ENCODE results near the gene FAM72A.
"Not testable (repeated sequence)": the region's sequence is repeated elsewhere in the genome, so short reads cannot be mapped to it uniquely, and the experiment has no call there.

The FAM72A gene

DNA sequence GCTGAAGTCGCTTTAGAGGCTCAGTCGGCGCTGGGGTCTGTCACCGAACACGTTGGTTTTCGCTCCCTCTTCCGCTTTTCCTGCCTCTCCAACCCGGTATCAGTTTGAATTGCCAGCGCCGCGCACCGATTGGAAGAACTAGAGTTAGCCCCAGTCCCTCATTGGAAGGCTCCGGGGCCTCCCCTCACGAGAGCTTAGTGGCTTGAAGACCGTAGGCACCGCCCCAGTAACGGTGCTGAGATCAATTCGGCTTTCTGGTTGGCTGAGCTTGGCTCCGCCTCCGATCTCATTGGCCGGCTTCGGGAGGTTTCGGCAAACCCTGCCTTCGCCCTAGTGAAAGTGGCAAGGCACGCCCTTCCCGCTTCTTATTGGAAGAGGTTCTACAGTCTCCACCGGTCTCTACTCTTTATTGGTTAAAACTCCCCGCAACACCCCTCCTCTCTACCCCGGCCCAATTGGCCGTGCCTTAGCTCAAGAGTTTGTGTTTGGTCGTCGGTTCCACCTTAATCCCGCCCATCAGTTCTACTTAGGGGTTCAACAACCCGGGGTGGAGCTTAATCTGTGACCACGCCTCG, at the start of gene FAM72A:
FAM72A (minus strand) TSS at position 51 of the 575 bp plus-strand sequence. CDS start 814 bp downstream, outside the sequence.
- not testable (repeated sequence) for FAIRE-seq
- peak; percentile 16 for DNase-seq (ENCODE audit: insufficient read length, low spot score)

DNA sequence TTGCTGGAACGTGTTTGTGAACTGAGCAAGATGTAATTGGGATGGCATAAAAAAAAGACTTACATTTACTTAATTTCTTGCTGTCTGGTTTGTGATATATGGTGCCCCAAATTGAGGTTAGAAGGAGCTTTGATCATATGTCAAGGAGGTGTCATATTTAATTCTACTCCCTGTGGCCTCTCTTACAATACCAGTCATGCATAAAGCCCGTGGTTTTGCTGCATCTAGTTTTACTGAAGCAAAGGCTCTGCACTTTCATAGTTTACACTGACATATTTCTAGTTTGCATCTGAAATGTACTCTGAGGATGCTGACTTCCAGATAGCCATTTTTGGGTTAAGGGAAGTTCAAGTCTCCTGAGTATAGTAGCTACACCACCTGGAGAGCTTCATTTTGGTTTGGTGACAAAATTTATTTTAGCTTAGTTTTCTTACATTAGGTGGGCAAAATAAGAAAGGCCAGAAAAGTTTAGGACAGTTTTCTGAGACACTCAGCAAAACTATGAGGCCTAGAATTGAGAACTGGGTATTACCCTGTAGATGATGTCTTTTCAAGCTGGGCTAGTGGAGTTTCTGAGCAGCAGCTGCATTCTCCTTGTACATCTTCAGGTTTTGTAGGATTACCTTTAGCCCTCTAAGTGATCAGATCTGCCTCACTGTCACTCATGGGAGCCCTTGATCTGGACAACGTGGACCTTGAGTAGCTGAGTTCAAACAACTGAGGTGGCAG, 48.5 kb upstream of the FAM72A start:
- not testable (repeated sequence) for DNase-seq (ENCODE audit: insufficient read length, low spot score); FAIRE-seq

DNA sequence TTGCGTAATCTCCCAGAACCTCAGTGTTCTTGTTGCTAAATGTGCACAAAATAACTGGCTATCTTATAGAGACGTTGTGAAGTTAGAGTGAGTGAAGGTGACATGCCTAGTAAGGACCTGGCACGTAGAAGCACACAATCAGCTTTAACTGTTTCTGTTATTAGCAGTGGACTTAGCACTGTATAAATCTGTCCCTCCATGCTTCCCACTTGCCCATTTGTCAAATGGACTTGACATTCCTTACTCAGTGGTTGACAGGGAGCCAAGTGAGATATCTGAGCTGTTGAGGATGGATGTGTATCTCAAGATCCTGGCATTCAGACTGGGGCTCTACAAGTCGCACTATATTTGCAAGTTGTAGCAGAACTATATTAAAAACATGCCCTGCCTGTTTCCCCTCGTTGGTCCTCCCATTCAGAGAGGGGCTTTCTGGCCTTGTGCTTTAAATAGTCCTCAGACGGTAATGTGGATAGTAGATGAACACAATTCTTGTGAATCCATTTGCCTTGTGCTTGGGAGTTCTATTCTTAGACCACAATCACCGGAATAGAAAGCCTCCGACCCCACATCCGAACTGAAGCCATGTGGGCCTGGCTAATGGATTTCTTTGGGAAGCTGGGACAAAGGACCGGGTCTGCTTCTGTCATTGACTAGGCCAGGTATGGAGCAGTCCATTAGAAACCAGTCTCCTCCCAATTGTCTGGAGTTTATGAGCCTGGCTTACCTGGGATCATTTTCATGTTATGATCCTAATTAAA, 43.7 kb upstream of the FAM72A start:
- not testable (repeated sequence) for FAIRE-seq; DNase-seq (ENCODE audit: insufficient read length, low spot score)

DNA sequence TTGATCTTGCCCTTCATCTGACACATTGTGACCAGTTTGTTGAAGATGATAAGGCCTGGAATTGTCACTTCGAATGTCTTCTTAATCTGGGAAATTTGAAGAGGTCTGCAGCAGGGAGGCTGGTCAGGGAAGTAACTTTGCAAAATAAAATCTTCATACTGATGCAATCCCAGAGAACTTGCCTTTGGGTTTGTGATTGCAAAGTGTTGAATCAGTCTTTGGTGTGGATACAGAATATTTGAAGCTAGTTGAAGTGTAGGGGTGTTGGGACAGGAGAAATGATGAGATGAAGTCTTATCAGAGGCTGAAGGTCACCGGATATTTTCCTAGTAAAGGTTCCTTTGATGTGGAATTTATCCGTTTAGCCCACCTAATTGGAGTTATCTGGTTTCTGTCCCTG, 42.8 kb upstream of the FAM72A start:
- not testable (repeated sequence) for FAIRE-seq

DNA sequence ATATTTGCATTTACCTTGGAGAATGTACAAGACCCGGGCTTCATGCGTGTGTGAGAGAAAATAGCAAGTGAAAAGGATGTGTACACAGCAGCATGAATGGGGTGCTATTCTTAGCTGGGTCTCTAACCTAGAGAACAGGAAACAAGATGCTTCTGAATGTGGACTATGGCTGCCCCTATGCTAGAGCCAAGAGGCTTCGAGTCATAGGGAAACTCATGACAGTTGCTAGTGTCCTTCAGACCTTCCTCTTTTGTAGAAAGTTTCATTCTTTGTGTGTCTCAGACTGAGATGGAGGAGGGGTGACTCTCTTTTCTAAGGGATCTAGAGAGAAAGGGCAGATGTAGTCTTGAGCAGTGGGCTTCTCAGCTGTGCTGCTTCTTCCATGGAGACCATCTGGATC, 40.7 kb upstream of the FAM72A start:
- FAIRE-seq; DNase-seq (ENCODE audit: insufficient read length, low spot score): not testable (repeated sequence)

More for the DNA sequence above, 42.8 kb upstream of the FAM72A start:
- DNase-seq (ENCODE audit: insufficient read length, low spot score) = not testable (repeated sequence)

DNA sequence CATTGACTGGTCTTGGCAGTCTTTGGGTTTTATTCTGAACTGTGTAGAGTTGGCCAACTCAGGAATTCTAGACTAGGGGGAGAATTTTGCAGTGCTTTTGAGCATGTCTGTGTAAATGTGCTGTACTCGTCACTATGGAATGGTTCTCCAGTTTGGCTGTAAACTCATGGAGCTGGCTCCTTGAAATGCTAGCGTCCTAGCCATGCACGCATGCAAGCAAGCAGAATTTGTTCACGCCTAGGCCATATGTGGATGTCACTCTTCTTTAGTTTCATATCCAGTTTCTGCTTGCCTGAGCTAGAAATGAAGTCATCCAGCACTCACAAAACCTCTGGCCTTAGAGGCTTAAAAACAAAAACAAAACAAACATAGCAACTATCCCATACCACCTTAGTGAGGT, 37.6 kb upstream of the FAM72A start:
- FAIRE-seq; DNase-seq (ENCODE audit: insufficient read length, low spot score): not testable (repeated sequence)

DNA sequence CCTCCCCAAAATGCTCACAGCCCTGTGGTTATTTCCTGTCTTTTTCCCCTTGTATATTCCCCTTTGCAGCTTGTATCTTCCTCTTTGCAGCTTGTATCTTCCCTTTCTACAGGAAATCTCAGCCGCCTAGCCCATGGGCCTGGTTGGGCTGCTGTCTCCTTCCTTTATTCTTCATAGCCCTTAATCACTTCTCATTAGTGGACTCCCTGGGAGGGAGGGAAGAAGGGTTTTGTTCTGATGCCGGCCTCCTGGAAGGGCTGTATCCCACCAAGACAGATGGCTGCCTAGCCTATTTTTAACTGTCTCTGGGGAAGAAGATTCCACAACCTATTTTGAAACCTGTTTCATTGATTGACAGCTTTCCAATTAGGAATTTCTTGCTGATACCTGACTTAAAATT, 32.6 kb upstream of the FAM72A start:
- DNase-seq (ENCODE audit: insufficient read length, low spot score); FAIRE-seq: not testable (repeated sequence)

DNA sequence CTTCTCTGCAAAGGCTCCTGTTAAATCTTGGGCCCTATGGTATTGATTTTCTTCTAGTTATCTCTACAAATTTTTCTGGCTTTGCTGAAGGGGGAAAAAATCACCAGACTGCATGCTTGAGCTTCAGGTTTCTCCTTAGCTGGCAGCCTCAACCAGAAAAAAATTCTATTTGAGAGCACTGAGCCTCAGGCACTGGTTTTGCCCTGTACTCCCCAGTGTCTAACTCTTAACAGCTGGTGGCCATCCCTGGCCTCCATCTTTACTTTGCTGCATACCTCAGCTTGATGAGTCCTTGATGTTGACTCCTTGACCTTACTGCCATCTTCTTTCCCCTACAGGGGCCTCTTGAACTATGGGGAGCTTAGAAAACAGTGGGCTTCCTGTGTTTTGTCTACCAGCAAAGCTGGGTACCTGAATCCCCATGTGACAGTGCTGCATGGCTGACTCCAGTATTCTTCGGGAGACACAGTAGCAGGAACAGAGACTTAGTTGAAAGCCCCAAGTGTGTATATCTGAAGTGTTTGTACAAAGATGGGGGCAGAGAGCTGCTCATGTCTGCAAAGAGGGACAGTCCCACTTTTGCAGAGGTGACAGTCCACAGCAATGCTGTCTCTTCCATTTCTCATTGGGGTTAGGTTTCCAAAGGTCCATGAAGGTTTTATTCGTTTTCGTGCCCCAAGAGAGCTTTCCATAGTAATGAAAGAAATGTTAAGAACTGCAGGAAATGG, 31.7 kb upstream of the FAM72A start:
- not testable (repeated sequence) for FAIRE-seq; DNase-seq (ENCODE audit: insufficient read length, low spot score)

DNA sequence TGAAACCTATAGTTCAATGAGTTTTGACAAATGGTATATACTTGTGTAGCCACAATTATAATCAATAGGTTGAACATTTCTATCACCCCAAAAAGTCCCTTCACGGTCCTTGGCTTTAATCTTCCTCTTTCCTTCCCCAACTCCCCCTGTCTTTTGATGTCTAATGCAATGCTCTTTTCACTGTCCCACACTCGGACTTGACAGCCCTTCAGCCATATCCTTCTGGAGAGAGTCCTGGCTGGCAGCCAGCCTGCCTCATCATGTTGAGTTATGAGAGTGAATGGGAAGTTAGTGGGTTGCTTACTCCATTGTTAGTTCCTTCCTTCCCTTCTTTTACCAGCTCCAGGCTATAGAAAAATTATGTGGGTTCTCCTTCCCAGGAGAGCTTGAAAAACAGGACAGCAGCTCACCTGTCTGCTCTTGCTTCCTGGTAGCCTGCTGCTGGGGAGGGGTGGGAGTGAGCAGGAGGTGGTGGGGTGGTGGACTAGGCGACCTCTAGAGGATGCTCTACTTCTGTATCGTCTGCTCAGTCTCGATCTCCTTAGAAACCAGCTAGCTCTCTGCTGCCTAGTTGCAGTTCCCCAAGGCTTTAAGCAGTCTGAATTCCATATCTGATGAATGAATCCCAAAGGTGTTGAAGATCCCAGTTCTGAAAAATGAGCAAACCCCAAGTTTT, 30.5 kb upstream of the FAM72A start:
- FAIRE-seq; DNase-seq (ENCODE audit: insufficient read length, low spot score): not testable (repeated sequence)

DNA sequence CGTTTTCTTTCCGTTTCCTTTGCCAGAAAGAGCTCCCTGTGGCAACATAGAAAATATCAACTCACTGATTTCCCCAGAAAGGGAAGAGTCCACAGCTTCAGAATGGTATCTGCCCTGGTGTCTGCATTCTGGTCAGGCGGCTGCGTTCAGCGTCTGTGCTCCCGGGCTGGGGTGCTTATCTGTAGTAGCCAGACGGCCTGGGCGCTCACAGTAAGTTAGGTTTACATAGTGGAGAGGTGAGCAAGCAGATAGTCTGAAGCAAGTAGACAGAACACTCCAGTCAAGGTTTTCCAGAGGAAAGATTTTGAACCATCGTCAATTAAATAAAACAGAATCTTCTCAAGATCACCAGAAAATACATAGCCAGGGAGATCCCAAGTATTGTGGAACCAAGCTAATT, 29.4 kb upstream of the FAM72A start:
- not testable (repeated sequence) for FAIRE-seq

DNA sequence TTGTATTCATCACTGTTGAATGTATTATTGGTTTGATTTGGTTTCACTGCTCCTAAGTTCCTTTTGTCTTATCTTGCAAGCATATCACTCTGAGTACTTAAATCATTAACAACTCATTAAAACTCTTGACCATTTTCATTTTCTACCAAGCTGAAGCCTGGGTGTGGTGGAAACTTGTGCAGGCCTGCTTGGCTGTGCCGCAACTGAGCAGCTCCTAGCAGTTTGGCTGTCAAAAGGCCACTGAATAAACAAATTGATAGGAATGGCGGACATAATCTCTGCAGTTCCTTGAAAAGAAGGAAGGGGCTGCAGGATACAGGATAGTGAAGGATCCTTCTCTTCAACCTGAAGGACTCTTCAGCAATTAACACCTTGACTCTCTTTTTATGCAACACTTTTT, 26.6 kb upstream of the FAM72A start:
- not testable (repeated sequence) for FAIRE-seq; DNase-seq (ENCODE audit: insufficient read length, low spot score)

More for the DNA sequence above, 29.4 kb upstream of the FAM72A start:
- DNase-seq (ENCODE audit: insufficient read length, low spot score) = not testable (repeated sequence)

DNA sequence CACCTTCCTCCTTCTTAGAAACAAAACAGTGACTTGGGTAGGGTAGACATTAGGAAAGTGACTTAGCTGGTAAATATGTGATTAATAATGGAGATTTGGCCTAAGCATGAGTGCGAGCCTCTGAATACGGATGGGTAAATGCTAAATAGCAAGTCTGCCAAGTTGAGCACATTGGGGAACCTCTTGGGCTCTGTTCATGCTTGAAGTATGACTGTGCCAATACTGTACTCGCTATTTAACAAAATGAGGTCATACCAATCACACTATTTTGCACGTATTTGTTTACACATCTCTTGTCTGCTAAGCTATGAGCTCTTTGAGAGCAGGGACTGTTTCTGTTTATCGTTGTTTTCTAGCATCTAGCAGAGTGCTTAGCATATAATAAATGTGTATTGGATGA, 24.2 kb upstream of the FAM72A start:
- not testable (repeated sequence) for FAIRE-seq; DNase-seq (ENCODE audit: insufficient read length, low spot score)

DNA sequence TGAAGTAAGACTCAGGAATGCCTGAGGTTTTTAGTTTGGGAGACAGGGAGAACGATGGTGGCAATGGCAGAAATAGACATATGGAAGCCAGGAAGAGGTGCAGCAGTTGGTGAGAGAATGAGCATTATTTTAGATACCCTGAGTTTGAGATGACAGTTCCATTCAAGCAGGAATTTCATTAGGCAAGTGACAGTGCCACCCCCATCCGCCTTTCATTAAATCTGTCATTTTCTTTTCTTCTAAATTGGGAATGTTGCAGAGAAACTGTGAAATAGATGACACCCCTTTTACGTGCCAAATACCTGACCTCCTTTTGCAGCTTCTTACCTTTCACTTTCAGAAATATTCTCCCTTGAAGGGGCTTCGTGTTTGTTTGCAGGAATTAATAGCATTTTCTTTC, 22.7 kb upstream of the FAM72A start:
- DNase-seq (ENCODE audit: insufficient read length, low spot score); FAIRE-seq: not testable (repeated sequence)

DNA sequence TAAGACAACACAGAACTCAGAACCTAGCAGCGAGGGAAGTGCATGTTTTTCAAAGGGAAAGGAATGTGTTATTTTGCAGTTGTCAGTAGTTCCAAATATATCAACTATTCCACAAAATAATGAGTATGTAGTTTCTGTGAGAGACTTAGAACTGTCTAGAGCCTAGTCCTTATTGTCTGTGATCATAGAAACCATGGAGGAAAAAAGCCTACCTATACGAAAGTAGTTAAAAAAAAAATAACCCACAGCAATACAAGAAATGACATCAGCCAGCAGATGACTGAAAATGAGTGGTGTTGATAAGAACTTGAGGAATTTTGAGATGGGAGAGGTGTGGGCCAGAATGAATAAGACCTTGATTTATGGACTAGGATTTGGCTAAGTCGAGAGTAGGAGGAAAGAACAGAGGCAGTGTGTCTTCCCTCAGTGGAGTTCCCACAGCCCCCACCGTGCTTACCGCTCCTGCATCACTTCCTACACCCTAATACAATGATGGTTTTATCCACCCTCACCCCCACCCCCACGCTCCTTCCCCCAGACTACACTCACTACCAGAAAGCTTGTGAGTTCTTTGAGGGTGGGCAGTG, 21.6 kb upstream of the FAM72A start:
- DNase-seq (ENCODE audit: insufficient read length, low spot score); FAIRE-seq: not testable (repeated sequence)

DNA sequence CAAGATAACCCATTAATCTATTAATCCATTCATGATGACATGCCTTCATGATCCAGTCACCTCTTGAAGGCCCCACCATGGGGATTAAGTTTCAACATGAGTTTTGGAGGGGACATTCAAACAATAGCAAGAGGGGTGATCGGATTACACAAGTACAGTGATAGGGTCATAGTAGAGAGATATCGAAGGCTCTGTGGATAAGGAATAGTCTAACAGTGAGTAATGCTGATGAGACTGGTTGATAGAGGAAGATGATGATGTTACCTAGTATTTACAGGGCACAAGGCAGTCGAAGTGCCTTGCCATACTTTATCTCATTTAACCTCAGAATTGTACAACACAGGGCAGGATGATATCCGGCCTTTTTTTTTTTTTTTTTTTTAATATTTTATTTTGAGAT, 18.9 kb upstream of the FAM72A start:
- not testable (repeated sequence) for FAIRE-seq; DNase-seq (ENCODE audit: insufficient read length, low spot score)

DNA sequence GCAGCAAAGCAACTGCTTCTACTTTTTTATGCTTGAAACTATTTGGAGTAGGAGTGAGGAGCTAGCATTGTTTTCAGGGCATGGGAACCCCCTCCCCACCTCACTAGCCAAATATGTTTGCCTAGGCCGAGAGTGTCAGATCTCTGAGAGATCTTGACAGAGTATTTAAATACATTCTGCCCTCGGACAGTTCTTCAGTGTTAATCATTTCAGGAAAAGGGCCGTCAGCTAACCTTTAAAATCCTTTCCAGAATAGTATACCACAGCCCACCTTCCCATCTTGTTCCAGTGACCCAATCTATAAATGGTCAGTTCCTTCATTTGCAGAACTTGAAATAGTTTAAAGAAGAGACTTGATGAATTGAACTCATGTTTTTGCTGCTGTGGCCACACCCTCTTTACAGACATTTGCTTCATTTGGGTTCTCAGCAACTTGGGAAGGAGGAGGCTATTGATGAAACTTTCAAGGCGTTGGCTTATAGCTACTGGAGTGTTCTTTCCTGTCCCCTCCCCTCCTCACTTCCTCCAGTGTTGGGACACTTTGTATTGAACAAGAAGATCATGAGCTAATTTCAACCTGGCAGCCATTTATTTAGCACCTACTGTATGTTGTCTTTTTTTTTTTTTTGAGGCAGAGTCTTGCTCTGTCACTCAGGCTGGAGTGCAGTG, 17.8 kb upstream of the FAM72A start:
- not testable (repeated sequence) for DNase-seq (ENCODE audit: insufficient read length, low spot score); FAIRE-seq

DNA sequence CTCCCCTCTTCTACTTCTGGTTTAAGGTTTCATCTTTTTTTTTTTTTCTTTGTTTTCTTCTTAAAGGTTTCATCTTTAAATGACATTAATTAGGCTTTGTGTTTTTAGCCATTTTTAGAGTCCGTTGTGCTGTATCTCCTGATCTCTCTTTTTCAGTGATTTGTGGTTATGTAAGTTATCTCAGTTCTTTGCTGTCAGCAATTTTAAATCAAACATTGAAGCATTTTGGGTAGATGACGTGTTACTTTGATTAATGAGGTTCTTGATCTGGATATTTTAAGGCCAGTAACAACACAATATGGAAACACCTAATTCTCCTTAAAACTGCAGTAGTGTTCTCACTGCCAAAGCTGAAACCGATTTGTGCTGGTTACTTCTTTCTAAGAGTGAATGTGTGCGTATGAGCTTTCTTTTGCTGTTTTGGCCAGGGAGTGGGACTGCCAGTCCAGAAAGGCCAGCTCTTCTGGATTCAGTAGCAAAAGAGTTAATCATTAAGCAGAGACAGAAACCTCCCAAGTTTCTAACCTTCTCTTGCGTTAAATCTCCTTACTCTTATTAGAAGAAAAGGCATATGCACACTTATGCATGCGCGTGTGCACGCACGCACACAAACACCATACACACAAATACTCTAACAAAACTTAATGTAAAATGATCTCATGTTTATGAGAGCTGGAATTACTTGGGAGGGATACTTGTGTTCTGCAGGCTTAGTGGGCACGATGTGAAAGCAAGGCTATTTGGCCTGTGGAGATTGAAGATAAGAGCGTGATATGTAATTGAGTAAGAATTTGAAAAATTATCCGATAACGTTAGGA, 17.1 kb upstream of the FAM72A start:
- not testable (repeated sequence) for DNase-seq (ENCODE audit: insufficient read length, low spot score); FAIRE-seq

DNA sequence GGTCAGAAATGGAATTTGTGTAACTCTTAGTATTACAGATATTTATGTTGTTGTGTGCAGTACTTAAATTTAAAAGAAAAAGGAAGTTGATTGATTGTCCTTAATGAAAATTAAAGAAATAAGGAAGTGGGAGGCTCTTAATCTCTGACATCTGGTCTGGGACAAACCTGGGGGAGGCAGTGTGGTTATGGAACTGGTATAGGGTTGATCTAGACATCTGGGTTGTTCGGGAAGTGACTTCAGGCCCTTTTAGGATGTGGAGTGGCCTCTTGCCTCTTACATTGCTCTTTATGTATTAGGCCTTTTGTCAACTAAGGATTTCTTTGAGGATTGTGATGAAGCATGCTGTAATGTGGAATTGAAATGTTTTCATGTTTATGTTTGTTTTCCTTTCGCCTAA, 16.1 kb upstream of the FAM72A start:
- not testable (repeated sequence) for FAIRE-seq; DNase-seq (ENCODE audit: insufficient read length, low spot score)
